ENCODE data around the gene PCBD1. TPM values are rescaled to one million over a fixed set of nuclear protein-coding genes. Genes with fewer than 3 reads are reported as not detected.

Gene PCBD1
- total RNA-seq, 1 experiment from 2014 or later = 52.4 TPM

DNA sequence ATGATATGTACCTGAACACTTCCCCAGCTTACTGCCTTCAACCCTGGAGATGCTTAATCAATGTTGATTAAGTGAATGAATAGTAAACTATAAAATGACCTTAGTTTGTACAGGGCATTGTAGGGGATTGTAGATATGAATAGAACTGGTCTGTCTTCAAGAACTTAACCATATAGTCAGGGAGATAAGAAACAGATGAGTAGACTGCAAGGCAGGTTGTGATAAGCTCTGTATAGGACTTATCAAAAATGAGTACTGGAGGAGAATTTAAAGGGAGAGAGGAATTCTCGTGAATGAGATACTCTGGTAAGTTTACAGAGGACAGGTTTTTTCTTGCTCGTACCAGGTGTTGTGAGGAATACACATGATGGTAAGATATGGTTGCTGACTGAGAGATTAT is 45.0 kb downstream of the PCBD1 start:
- Mint-ChIP-seq H3K27ac (ENCODE audit: low read depth, unreplicated experiment) (no peak overlapping the region), H3K27me3 (ENCODE audit: insufficient read depth, unreplicated experiment) (no peaks in the 10 kb centered on the region), H3K36me3 (ENCODE audit: insufficient read depth, unreplicated experiment) (peaks cover 36% of the 10 kb centered on the region), H3K4me1 (ENCODE audit: insufficient read depth, unreplicated experiment) (no peaks in the 10 kb centered on the region), H3K9me3 (ENCODE audit: unreplicated experiment) (no peaks in the 10 kb centered on the region), H3K4me3 (ENCODE audit: unreplicated experiment) (no peak overlapping the region)
- TF ChIP-seq, protein P1, sequence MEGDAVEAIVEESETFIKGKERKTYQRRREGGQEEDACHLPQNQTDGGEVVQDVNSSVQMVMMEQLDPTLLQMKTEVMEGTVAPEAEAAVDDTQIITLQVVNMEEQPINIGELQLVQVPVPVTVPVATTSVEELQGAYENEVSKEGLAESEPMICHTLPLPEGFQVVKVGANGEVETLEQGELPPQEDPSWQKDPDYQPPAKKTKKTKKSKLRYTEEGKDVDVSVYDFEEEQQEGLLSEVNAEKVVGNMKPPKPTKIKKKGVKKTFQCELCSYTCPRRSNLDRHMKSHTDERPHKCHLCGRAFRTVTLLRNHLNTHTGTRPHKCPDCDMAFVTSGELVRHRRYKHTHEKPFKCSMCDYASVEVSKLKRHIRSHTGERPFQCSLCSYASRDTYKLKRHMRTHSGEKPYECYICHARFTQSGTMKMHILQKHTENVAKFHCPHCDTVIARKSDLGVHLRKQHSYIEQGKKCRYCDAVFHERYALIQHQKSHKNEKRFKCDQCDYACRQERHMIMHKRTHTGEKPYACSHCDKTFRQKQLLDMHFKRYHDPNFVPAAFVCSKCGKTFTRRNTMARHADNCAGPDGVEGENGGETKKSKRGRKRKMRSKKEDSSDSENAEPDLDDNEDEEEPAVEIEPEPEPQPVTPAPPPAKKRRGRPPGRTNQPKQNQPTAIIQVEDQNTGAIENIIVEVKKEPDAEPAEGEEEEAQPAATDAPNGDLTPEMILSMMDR (IDR thresholded peaks at IDR 0.05; ENCODE audit: unreplicated experiment) = no peak
- POLR2A ChIA-PET = interaction anchor here (0.9 to 1.2 kb wide), 2 partner anchors 16 to 26 kb away, joined by 3 to 5 read pairs; no protein-coding TSS in a partner anchor
- intact Hi-C loops (cut with micrococcal nuclease) = no loop called here
- DNase-seq (ENCODE audit: unreplicated experiment) = no peak
- no TSS peak for BruUV-seq (replicated peaks)
- CTCF ChIA-PET = interaction anchor here (0.6 to 1.4 kb wide), 2 partner anchors 27 to 281 kb away, joined by 5 to 6 read pairs; no protein-coding TSS in a partner anchor

DNA sequence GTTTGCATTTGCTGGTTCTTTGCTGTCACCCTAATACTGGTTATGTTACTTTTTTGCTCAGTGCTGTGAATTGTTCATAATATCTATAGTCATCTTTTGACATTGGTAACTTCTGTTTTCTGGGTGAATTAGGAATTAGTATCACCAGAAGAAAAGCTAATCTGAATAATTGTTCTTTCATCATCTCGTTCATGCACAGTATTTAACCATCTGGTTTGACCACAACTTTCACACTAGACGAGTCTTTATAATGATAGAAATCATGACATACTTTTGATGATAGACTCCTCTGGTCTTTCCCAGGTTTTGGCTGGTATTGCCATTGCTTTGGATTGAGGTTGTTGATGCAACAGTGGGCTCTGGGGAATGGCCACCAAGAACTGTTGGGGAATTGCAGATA is 47.5 kb downstream of the PCBD1 start:
- TF ChIP-seq, protein P1 (IDR thresholded peaks at IDR 0.05; ENCODE audit: unreplicated experiment) = no peak
- no TSS peak for BruUV-seq (replicated peaks)
- Mint-ChIP-seq H3K4me3 (ENCODE audit: unreplicated experiment) (no peak overlapping the region), H3K27ac (ENCODE audit: low read depth, unreplicated experiment) (no peak overlapping the region), H3K4me1 (ENCODE audit: insufficient read depth, unreplicated experiment) (peaks cover 9% of the 10 kb centered on the region), H3K27me3 (ENCODE audit: insufficient read depth, unreplicated experiment) (no peaks in the 10 kb centered on the region), H3K36me3 (ENCODE audit: insufficient read depth, unreplicated experiment) (peaks cover 32% of the 10 kb centered on the region), H3K9me3 (ENCODE audit: unreplicated experiment) (no peaks in the 10 kb centered on the region)
- DNase-seq (ENCODE audit: unreplicated experiment) = no peak
- ChIA-PET CTCF (interaction anchor here (0.6 kb wide), 1 partner anchor 736 kb away, joined by 3 read pairs; no protein-coding TSS in a partner anchor), POLR2A (no interaction called here)
- intact Hi-C loops (cut with micrococcal nuclease) = no loop called here

DNA sequence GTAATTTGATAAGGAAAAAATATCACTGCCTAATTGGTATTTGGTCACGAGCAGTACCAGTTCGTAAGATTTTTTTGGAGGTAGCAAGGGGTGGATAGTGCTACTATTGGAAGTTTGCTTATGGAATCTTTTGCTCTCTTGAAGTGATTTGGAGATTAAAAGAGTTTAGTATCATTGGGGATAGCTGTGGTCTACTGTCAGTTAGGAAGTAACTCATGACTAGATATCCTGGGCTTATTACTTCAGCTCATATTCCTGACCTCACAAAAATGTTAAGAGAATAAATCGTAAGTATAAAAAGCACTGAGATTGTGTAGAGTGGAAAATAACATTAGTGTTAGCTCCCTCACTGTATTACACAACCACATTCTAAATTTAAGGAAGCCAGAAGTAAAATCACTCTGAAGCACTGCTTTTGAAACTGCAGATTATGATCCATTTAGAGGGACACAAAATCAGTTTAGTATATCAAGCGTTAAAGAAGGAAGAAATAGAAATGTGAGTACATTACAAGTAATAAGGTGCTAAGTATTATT is 50.0 kb downstream of the PCBD1 start:
- H3K4me1 Mint-ChIP-seq (ENCODE audit: insufficient read depth, unreplicated experiment) = peaks cover 11% of the 10 kb centered on the region
- no peaks in the 10 kb centered on the region for H3K9me3 Mint-ChIP-seq (ENCODE audit: unreplicated experiment)
- H3K36me3 Mint-ChIP-seq (ENCODE audit: insufficient read depth, unreplicated experiment) = peaks cover 24% of the 10 kb centered on the region
- POLR2A ChIA-PET = interaction anchor here (1.0 kb wide), 1 partner anchor 22 kb away, joined by 4 read pairs; no protein-coding TSS in a partner anchor
- intact Hi-C loops (cut with micrococcal nuclease) = no loop called here
- no peaks in the 10 kb centered on the region for H3K27me3 Mint-ChIP-seq (ENCODE audit: insufficient read depth, unreplicated experiment)
- CTCF ChIA-PET = no interaction called here
- no peak overlapping the region for H3K4me3 Mint-ChIP-seq (ENCODE audit: unreplicated experiment)
- BruUV-seq (replicated peaks) = no TSS peak
- H3K27ac Mint-ChIP-seq (ENCODE audit: low read depth, unreplicated experiment) = no peak overlapping the region
- TF ChIP-seq, protein P1 (IDR thresholded peaks at IDR 0.05; ENCODE audit: unreplicated experiment) = no peak
- no peak for DNase-seq (ENCODE audit: unreplicated experiment)

DNA sequence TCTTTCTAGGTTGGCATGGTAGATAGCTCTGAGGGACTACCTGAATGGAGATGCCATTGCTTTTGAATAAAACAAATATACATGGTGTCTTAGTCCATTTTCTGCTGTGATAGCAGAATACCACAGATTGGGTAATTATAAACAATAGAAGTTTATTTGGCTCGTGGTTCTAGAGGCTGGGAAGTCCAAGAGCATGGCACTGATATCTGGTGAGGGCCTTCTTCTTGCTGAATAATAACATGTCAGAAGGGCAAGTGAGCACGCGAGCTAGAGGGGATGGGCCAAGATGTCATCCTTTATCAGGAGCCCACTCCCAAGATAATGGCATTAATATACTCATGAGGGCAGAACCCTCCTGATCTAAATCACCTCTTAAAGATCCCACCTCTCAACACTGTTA is 50.7 kb downstream of the PCBD1 start:
- CTCF ChIA-PET = no interaction called here
- TF ChIP-seq, protein P1 (IDR thresholded peaks at IDR 0.05; ENCODE audit: unreplicated experiment) = no peak
- H3K36me3 Mint-ChIP-seq (ENCODE audit: insufficient read depth, unreplicated experiment) = peaks cover 24% of the 10 kb centered on the region
- BruUV-seq (replicated peaks) = no TSS peak
- no peaks in the 10 kb centered on the region for H3K27me3 Mint-ChIP-seq (ENCODE audit: insufficient read depth, unreplicated experiment)
- peaks cover 18% of the 10 kb centered on the region for H3K4me1 Mint-ChIP-seq (ENCODE audit: insufficient read depth, unreplicated experiment)
- no peak overlapping the region for H3K4me3 Mint-ChIP-seq (ENCODE audit: unreplicated experiment)
- intact Hi-C loops (cut with micrococcal nuclease) = no loop called here
- POLR2A ChIA-PET = no interaction called here
- H3K9me3 Mint-ChIP-seq (ENCODE audit: unreplicated experiment) = no peaks in the 10 kb centered on the region
- no peak overlapping the region for H3K27ac Mint-ChIP-seq (ENCODE audit: low read depth, unreplicated experiment)
- DNase-seq (ENCODE audit: unreplicated experiment) = no peak

Measured in MCF 10A (cell line).